Dedifferentiated amniotic fluid mesenchymal stem cell (primary cell): Measurements from ENCODE around the gene GJA8.
"Not testable (repeated sequence)": the region's sequence is repeated elsewhere in the genome, so short reads cannot be mapped to it uniquely, and the experiment has no call there.

Experiments
- DNase-seq: peaks from one replicate; pipeline ENCODE4 v3.0.0-alpha.2; 2016; ENCODE audit errors: extremely low spot score

GJA8 gene

GRCh38 chr1:147902253-147902845 is at the start of gene GJA8:
Gene GJA8, plus strand, starts transcription at chr1:147902795. Its CDS starts 5,161 bp downstream, at chr1:147907956.
- DNase-seq: no peak

GRCh38 chr1:147853391-147853790 is 49.2 kb upstream of the GJA8 start:
- DNase-seq: no peak

- not testable (repeated sequence) for DNase-seq
Observed at GRCh38 chr1:147854989-147855388, 47.6 kb upstream of the GJA8 start.

- DNase-seq: peak; percentile 12
Observed at GRCh38 chr1:147855996-147856395, 46.6 kb upstream of the GJA8 start.

GRCh38 chr1:147867204-147867603 is 35.4 kb upstream of the GJA8 start:
- DNase-seq: not testable (repeated sequence)

- DNase-seq: no peak
Observed at GRCh38 chr1:147878022-147878421, 24.6 kb upstream of the GJA8 start.

- no peak for DNase-seq
Observed at GRCh38 chr1:147879911-147880310, 22.7 kb upstream of the GJA8 start.

GRCh38 chr1:147882535-147882934 is 20.1 kb upstream of the GJA8 start:
- DNase-seq: no peak

- DNase-seq: no peak
Observed at GRCh38 chr1:147890177-147890790, 12.3 kb upstream of the GJA8 start.

- DNase-seq: no peak
Observed at GRCh38 chr1:147891088-147891487, 11.5 kb upstream of the GJA8 start.

GRCh38 chr1:147892216-147892615 is 10.4 kb upstream of the GJA8 start:
- DNase-seq: no peak

- peak; percentile 64 for DNase-seq
Observed at GRCh38 chr1:147892731-147893214, 9.8 kb upstream of the GJA8 start.

GRCh38 chr1:147895123-147895522 is 7.5 kb upstream of the GJA8 start:
- DNase-seq: no peak

- no peak for DNase-seq
Observed at GRCh38 chr1:147897029-147897752, 5.4 kb upstream of the GJA8 start.

- DNase-seq: no peak
Observed at GRCh38 chr1:147897789-147898188, 4.8 kb upstream of the GJA8 start.

GRCh38 chr1:147904726-147905125 is 2.1 kb downstream of the GJA8 start:
- DNase-seq: no peak

GRCh38 chr1:147907786-147908509 is 5.4 kb downstream of the GJA8 start:
- DNase-seq: no peak

- no peak for DNase-seq
Observed at GRCh38 chr1:147912553-147912952, 10.0 kb downstream of the GJA8 start.

GRCh38 chr1:147913362-147913942 is 10.9 kb downstream of the GJA8 start:
- no peak for DNase-seq

- DNase-seq: peak; percentile 9
Observed at GRCh38 chr1:147919896-147920295, 17.3 kb downstream of the GJA8 start.

- no peak for DNase-seq
Observed at GRCh38 chr1:147924813-147925212, 22.2 kb downstream of the GJA8 start.

- DNase-seq: not testable (repeated sequence)
Observed at GRCh38 chr1:147927215-147927614, 24.6 kb downstream of the GJA8 start.
